Testis (tissue), 2 donors: ENCODE measurements around the gene ITPKB.

Experiments
- CTCF ChIP-seq, 3 experiments: fragments of 450-650 bp in 2 of 3; fragments of 200-600 bp in 1 of 3; sonication (generic) in 1 of 3; IDR thresholded peaks; one replicate each; pipeline ENCODE4 v1.5.1; 2016 to 2019; ENCODE audit warnings: antibody characterized with exemption in 3 of 3, mild to moderate bottlenecking in 2 of 3, moderate library complexity in 1 of 3
- POLR2A ChIP-seq: fragments of 450-650 bp; IDR thresholded peaks from one replicate; pipeline ENCODE4 v1.6.1; 2017; ENCODE audit warnings: antibody characterized with exemption, mild to moderate bottlenecking, moderate library complexity

- TF ChIP-seq CTCF (IDR thresholded peaks at IDR 0.05) (no peak), POLR2A (no peak)
Observed at GRCh38 chr1:226658546-226659125, 80.4 kb downstream of the ITPKB start.
